HK-2 (cell line): Measurements from ENCODE around the gene TOGARAM2.
"Not testable (repeated sequence)": the region's sequence is repeated elsewhere in the genome, so short reads cannot be mapped to it uniquely, and the experiment has no call there.

Experiments
- DNase-seq: peaks from one replicate; pipeline ENCODE4 v3.0.0-alpha.2; 2018; ENCODE audit not compliant: unreplicated experiment

The TOGARAM2 gene

DNA sequence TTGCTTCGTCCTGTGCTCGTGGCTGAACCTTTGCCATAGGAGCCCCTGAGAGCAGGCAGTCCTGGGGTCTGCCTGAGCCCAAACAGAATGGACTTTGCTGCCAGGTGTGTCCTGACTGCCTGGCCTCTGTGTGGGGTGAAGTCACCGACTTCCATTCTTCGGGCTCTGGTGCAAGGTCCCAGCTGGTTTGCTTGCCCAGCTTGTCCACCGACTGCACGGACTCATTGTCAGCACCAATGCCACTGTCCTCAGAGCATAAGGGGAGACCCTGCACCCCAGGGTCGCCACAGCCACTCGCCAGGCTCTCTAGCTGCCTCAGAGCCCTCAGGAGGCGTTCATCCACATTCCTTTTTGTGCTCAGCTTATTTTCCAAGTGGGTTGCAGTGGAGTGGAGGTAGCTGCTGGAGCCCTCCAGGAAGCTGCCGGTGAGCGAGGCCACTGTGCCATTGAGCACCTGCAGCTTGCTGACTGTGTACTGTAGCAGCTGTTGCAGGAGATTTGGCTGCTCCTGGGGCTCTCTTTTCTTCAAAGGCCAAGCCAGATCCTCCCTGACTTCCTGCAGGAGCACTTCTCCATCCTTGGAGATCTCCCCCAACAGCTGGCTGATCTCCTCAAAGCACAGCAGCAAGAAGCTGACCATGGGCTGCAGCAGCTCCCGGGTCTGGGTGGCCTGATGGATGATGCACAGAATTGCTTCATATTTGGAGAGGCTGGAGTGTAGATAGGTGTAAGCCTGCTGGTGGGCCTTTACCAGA lies 92.0 kb downstream of the TOGARAM2 start:
- DNase-seq = no peak

- no peak for DNase-seq
Measured at GRCh38 chr2:29073933-29074332, 92.8 kb downstream of the TOGARAM2 start.

GRCh38 chr2:29074411-29074810 lies 93.3 kb downstream of the TOGARAM2 start, which contains the start of gene PCARE:
Gene PCARE, minus strand, starts transcription at chr2:29074523. Its CDS starts 262 bp downstream, at chr2:29074261.
- no peak for DNase-seq

DNA sequence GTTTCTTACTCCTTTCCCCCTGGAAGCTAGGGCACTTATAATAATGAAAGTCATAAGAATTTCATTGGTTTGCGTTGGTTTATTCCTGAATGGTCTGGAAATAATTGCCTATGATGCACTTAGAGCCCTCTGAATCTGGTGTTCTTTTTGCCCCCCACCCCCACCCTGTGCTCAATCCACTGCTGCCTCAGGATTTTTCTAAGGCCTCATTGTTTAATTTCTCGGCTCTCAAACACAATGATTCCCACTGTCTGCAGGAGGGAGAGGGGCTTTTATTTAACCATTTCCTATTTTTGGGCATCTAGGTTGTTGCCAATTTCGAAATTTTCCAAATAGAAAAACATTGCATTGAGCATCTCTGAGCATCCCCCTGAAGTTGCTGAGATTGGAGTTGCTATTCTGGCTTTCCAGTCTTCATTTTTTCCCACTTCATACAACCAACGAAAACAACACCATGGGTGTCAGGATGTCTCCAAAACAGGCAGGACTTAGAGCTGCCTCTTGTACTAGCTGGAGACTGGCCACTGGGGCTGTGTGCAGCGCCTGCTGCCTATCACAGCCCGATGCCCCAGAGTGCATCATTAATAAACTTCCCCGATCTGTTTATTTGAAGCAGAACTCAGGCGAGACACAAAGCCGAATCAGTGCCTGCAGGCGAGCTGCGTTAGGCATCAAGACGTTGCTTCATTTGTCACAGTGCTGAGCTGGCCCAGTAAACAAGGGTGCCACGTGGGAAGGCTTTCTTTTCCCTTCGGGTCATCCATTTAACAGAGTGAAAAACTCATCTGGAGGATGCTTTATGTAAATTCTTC lies 95.0 kb downstream of the TOGARAM2 start:
- no peak for DNase-seq

DNA sequence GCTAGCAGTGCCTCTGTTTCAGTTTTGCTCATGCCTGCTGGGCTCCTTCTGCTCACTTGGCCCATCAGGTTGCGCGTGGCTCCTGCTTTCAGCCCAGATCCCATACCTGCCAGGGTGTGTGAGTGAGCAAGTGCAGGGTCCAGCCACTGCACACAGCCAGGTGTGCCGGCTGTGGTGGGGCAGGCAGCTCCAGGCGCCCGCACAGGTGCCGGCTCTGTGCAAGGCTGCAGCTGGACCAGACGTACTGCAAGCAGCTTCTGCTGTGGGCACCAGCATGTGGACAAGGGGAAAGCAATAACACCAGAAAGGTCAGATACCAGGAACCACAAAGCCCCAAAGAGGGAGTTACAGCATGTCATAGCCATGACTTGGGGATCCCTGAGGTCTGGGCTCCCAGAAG lies 98.8 kb downstream of the TOGARAM2 start:
- no peak for DNase-seq

GRCh38 chr2:29080886-29081743 lies 100.0 kb downstream of the TOGARAM2 start:
- no peak for DNase-seq

DNA sequence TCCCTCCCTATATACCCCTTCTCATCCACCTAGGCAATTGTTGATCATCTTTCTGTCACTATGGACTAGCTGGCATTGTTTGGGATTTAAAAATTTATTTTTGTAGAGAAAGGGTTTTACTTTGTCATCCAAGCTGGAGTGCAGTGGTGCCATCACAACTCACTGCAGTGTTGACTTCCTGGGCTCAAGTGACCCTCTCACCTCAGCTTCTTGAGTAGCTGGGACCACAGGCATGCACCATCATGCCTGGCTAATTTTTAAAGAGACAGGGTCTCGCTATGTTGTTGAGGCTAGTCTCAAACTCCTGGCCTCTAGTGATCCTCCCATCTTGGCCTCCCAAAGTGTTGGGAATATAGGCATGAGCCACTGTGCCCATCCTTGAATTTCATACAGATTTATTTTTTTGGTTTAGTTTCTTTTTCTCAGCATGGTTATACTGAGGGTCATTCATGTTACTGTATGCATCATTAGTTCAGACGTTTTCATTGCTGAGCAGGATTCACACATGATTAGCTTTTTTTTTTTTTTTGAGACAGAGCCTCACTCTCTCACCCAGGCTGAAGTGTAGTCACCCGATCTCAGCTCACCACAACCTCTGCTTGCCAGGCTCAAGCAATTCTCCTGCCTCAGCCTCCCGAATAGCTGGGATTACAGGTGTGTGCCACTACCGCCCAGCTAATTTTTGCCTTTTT lies 101.9 kb downstream of the TOGARAM2 start:
- DNase-seq = no peak

DNA sequence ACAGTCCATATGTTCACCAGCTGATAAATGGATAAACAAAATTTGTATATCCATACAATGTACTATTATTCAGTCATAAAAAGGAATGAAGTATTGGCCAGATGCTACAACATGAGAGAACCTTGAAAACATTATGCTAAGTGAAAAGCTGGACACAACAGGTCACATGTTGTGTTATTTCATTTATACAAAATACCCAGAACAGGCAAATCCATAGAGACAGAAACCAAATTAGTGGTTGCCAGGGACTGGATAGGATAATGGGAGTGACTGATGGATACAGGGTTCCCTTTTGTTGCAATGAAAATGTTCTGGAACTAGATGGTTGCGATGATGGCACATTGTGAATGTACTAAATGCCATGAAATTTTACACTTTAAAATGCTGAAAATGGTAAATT lies 103.5 kb downstream of the TOGARAM2 start:
- no peak for DNase-seq

DNA sequence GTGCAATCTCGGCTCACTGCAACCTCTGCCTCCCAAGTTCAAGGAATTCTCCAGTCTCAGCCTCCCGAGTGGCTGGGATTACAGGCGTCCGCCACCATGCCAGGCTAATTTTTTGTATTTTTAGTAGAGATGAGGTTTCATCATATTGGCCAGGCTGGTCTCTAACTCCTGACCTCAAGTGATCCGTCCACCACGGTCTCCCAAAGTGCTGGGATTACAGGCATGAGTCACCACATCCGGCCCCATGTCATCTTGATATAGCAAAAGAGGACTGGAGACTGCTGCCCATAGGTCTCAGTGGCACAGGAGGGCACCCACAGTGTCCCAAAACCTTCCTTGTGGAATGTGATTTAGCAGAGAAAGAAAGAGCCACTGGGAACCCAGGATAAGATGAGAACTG lies 109.2 kb downstream of the TOGARAM2 start:
- DNase-seq = not testable (repeated sequence)

DNA sequence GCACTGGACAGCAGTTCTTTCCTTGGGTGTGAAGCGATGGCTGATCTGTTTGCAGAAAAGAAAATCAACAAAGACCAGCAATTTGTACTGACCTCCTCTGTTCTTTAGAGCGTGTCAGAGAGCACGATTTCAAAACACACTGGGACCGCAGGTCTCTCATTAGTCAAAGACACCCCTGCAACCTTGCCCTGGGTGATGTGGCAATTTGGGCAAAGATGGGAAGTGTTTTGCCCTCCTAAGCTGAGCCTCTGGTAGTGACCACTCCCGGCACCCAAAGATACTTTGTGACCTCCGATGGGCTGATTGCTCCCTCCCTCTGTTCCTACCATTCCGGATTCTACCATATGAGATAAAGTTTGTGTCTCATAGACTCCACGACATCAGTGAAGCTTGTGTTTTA lies 115.9 kb downstream of the TOGARAM2 start:
- no peak for DNase-seq

DNA sequence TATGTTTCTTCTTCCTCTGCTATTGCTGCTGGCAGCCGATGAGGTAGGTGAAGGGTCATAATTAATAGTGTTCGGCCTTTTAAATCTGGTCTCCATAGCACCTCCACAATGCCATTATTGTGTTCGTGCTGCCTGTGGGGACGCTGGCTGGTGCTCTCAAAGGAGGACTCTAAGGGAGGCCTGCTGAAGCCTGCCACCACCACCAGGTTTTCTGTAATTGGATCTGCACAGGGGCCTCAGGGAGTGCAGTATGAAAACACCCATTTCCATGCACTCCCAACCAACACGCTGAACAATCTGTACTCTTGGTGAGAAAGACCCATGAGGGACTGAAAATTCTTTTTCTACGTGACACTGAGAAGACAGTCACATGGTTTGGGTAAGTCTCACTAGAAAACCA lies 116.5 kb downstream of the TOGARAM2 start:
- DNase-seq = no peak

DNA sequence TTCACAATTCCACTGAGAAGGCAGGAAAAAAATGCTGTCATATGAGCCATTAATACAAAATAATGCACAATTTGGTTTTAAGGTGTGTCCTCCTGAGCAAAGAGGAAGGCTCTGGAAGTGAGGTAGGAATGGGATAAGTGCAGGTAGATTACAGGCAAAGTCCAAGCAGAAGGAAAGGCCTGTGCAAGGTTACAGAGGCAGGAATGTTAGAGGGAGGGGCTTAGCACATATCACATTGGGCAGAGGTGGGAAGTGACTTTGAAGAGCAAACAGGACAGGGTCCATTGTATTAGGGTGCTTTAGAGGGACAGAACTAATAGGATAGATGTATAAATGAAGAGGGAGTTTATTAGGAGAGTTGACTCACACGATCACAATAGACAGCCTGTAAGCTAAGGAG lies 119.5 kb downstream of the TOGARAM2 start:
- no peak for DNase-seq
